Peyer's patch (tissue), 4 donors: ENCODE data around the gene TCF7L2. TPM values are rescaled to one million over a fixed set of nuclear protein-coding genes. Genes with fewer than 3 reads are reported as not detected.

ENCODE experiments used
- DNase-seq, 3 donors: peaks; one replicate each; pipeline ENCODE4 v3.0.0-alpha.2; 2017 to 2019
- H3K27ac ChIP-seq, 4 donors: fragments of 200-600 bp; sonication (generic); one replicate each; pipeline ENCODE4 v1.5.1; 2016 to 2019
- H3K27me3 ChIP-seq, 2 donors: fragments of 200-600 bp; sonication (generic); one replicate each; pipeline ENCODE4 v1.5.1; 2019
- H3K36me3 ChIP-seq, 3 donors: fragments of 200-600 bp; sonication (generic); one replicate each; pipeline ENCODE4 v1.5.1; 2016 to 2019
- H3K4me1 ChIP-seq, 4 donors: fragments of 200-600 bp; sonication (generic); one replicate each; pipeline ENCODE4 v1.5.1; 2016 to 2019
- H3K4me3 ChIP-seq, 4 donors: fragments of 200-600 bp; sonication (generic); 1 replicate in 3 of 4; 2 replicates in 1 of 4; pipeline ENCODE4 v1.5.1; 2016 to 2019; ENCODE audit warnings: mild to moderate bottlenecking in 1 of 4
- H3K9me3 ChIP-seq, 4 donors: fragments of 200-600 bp; sonication (generic); one replicate each; pipeline ENCODE4 v1.5.1; 2016 to 2019; ENCODE audit warnings: mild to moderate bottlenecking in 1 of 4
- POLR2A ChIP-seq, 2 donors: fragments of 450-650 bp; IDR thresholded peaks; one replicate each; pipeline ENCODE4 v1.5.1; 2017; ENCODE audit warnings: antibody characterized with exemption in 2 of 2, mild to moderate bottlenecking in 2 of 2, moderate library complexity in 2 of 2
- total RNA-seq, 4 donors: library from RNA; depleted of rRNA; stranded (reverse); fragments of >200 nt; gene quantifications; one replicate each; pipeline ENCODE4 v1.1.0, GENCODE V29; 2016
- TF ChIP-seq, protein P1 (sequence below), 6 experiments: fragments of 450-650 bp in 4 of 6; fragments of 200-600 bp in 2 of 6; sonication (generic) in 1 of 6; IDR thresholded peaks; one replicate each; pipeline ENCODE4 v1.5.1; 2017 to 2019; ENCODE audit warnings: antibody characterized with exemption in 6 of 6, mild to moderate bottlenecking in 3 of 6, moderate library complexity in 1 of 6

The TCF7L2 gene
- total RNA-seq, 4 donors from 2014 or later = 72.3 to 148 (median 93.0) TPM

GRCh38 chr10:113142601-113143362, 192.7 kb downstream of the TCF7L2 start:
- TF ChIP-seq, protein P1, sequence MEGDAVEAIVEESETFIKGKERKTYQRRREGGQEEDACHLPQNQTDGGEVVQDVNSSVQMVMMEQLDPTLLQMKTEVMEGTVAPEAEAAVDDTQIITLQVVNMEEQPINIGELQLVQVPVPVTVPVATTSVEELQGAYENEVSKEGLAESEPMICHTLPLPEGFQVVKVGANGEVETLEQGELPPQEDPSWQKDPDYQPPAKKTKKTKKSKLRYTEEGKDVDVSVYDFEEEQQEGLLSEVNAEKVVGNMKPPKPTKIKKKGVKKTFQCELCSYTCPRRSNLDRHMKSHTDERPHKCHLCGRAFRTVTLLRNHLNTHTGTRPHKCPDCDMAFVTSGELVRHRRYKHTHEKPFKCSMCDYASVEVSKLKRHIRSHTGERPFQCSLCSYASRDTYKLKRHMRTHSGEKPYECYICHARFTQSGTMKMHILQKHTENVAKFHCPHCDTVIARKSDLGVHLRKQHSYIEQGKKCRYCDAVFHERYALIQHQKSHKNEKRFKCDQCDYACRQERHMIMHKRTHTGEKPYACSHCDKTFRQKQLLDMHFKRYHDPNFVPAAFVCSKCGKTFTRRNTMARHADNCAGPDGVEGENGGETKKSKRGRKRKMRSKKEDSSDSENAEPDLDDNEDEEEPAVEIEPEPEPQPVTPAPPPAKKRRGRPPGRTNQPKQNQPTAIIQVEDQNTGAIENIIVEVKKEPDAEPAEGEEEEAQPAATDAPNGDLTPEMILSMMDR (IDR thresholded peaks at IDR 0.05) = no peak
- TF ChIP-seq POLR2A (IDR thresholded peaks at IDR 0.05) = no peak
- H3K4me1 ChIP-seq = no peaks in the 10 kb centered on the region
- DNase-seq = no peak
- H3K27ac ChIP-seq = no peak overlapping the region
- H3K36me3 ChIP-seq = peaks cover 0 to 66% (median 0%) of the 10 kb centered on the region in 3 donors
- H3K27me3 ChIP-seq = no peaks in the 10 kb centered on the region
- H3K9me3 ChIP-seq = no peaks in the 10 kb centered on the region
- no peak overlapping the region for H3K4me3 ChIP-seq

DNA sequence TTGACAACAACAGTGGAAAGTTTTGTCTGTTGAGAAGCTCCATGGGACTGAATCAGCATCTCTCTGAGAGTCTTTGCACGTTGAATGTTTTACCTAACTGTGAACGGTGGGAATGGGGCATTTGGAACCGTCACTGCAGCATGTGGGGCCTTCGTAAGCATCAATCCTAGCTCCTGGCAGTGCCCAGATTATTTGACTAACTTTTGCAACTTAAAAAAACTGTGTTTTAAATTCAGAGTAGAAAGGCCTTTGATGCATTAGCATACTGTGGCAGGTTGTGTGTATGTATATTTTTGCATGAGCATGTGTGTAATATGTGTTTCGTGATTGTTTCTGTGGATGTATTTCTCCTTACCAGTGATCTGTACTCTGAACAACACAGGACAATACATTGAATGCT, 194.5 kb downstream of the TCF7L2 start:
- Histone ChIP-seq H3K27me3 (no peaks in the 10 kb centered on the region), H3K9me3 (no peaks in the 10 kb centered on the region), H3K27ac (no peak overlapping the region), H3K4me3 (no peak overlapping the region), H3K4me1 (no peaks in the 10 kb centered on the region), H3K36me3 (peaks cover 0 to 71% (median 0%) of the 10 kb centered on the region in 3 donors)
- DNase-seq = no peak
- TF ChIP-seq POLR2A (IDR thresholded peaks at IDR 0.05) = no peak
- TF ChIP-seq, protein P1 (IDR thresholded peaks at IDR 0.05) = no peak

DNA sequence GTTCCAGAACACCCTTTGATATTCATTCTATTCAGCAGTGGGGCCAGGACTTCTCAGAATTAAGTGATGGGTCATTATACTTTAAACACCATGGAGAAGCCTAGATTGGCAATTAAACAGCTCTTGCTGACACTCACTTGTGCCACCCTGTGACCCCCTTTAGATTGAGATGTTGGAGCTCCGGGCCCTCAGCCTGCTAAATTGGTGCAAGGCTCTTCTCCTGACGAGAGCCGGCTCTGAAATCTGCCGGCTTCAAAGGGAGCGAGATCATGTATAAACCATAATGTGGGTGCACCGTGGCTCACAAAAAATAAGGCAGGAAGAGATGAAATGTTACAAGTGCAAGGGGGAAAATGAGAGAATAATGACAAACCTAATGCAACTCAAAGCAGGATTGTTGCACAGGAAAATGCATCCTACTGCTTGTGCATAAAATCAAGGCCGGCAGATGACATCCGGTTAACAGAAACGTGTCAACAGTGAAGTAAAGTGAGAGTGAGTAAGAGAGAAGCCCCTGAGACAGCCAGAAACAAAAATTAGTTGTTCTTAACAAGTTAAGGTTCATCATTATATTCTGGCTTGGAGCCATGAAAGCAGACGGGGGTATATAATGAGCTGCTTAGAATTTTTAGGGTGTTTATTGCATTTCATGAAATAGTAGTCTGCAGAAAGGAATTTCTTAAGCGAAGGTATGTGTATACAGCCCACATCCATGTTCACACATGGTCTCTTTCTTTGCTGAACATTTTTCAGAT, 198.2 kb downstream of the TCF7L2 start:
- H3K27ac ChIP-seq = no peak overlapping the region
- H3K4me3 ChIP-seq = no peak overlapping the region
- no peak for DNase-seq
- peaks cover 0 to 80% (median 0%) of the 10 kb centered on the region in 3 donors for H3K36me3 ChIP-seq
- H3K9me3 ChIP-seq = no peaks in the 10 kb centered on the region
- no peaks in the 10 kb centered on the region for H3K4me1 ChIP-seq
- no peaks in the 10 kb centered on the region for H3K27me3 ChIP-seq
- TF ChIP-seq POLR2A (IDR thresholded peaks at IDR 0.05) = no peak
- TF ChIP-seq, protein P1 (IDR thresholded peaks at IDR 0.05) = no peak

GRCh38 chr10:113148901-113149300, 198.9 kb downstream of the TCF7L2 start:
- H3K27me3 ChIP-seq = no peaks in the 10 kb centered on the region
- peaks cover 0 to 80% (median 0%) of the 10 kb centered on the region in 3 donors for H3K36me3 ChIP-seq
- H3K4me1 ChIP-seq = no peaks in the 10 kb centered on the region
- no peak overlapping the region for H3K4me3 ChIP-seq
- DNase-seq = no peak
- no peak for TF ChIP-seq POLR2A (IDR thresholded peaks at IDR 0.05)
- TF ChIP-seq, protein P1 (IDR thresholded peaks at IDR 0.05) = no peak
- H3K27ac ChIP-seq = no peak overlapping the region
- no peaks in the 10 kb centered on the region for H3K9me3 ChIP-seq

GRCh38 chr10:113149626-113150025, 199.6 kb downstream of the TCF7L2 start:
- H3K27me3 ChIP-seq = no peaks in the 10 kb centered on the region
- H3K9me3 ChIP-seq = no peaks in the 10 kb centered on the region
- peaks cover 0 to 80% (median 0%) of the 10 kb centered on the region in 3 donors for H3K36me3 ChIP-seq
- DNase-seq = no peak
- no peak for TF ChIP-seq POLR2A (IDR thresholded peaks at IDR 0.05)
- TF ChIP-seq, protein P1 (IDR thresholded peaks at IDR 0.05) = no peak
- no peak overlapping the region for H3K4me3 ChIP-seq
- H3K4me1 ChIP-seq = no peaks in the 10 kb centered on the region
- H3K27ac ChIP-seq = no peak overlapping the region
